Thyroid gland (tissue), 4 donors: ENCODE measurements around the gene TMEM185A.

Experiments used
- CTCF ChIP-seq, 6 experiments: fragments of 200-600 bp in 3 of 6; fragments of 450-650 bp in 3 of 6; sonication (generic) in 3 of 6; IDR thresholded peaks; one replicate each; pipeline ENCODE4 v1.5.1; 2016 to 2019; ENCODE audit warnings: antibody characterized with exemption in 6 of 6, mild to moderate bottlenecking in 2 of 6, inconsistent platforms in 1 of 6, moderate library complexity in 1 of 6
- POLR2A ChIP-seq, 2 donors: fragments of 450-650 bp; IDR thresholded peaks; one replicate each; pipeline ENCODE4 v1.6.1; 2017; ENCODE audit warnings: antibody characterized with exemption in 2 of 2, mild to moderate bottlenecking in 2 of 2, moderate library complexity in 1 of 2

GRCh38 chrX:149631234-149632165 is at the start of gene TMEM185A:
- TF ChIP-seq POLR2A (IDR thresholded peaks at IDR 0.05) (no peak), CTCF (IDR thresholded peaks at IDR 0.05) (no peak)
